ENCODE results near the gene MAT2B. TPM values are rescaled to one million over a fixed set of nuclear protein-coding genes. Genes with fewer than 3 reads are reported as not detected.

MAT2B gene
- total and polyA plus RNA-seq, 9 of the 15 experiments (the other 6 are each of a cell fraction or from before 2014, with no cell fraction given) = 32.0 to 57.7 (median 43.6) TPM

DNA sequence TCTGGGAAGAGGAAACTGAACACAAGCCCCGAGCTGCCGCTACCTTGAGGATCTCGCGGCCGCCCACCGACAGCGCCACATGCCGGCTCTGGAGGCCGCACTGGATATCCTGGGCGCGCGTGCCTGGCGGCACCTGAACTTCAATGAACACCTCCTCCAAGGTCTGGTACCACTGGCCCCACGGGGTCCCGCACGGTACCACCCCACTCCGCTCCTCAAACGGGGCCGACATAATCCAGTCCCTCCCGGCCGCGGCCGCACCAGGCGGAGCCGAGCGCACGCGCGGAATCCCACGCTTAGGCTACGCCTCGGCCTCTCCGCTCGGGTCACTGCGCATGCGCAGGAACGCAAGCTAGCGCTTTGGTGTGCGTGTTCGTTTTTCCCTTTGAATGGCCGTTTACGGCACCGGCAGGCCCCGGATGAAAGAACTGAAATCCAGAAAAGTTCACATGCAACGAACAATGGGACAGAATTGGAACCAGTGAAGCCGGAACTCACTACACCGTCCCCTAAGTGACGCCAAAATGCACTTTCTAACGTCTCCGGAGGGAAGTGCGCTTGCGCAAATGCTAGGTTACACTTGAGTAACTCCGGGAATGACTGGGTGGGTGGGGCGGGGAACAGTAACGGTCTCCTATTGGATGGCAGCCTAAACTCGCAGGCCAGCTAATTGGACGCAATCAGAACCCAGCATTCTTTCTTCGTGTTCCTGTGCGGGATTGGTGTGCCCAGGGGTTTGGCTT lies 45.4 kb upstream of the MAT2B start, which contains the start of gene NUDCD2 (continued):
- TF ChIP-seq KDM1A (IDR thresholded peaks at IDR 0.05) (no peak), MXD1 (CRISPR knock-in tag; IDR thresholded peaks at IDR 0.05; ENCODE audit: borderline replicate concordance, poor library complexity, severe bottlenecking) (peak; percentile 55), SP2 (IDR thresholded peaks at IDR 0.05; ENCODE audit: extremely low read depth, low read depth, low read length, poor library complexity, severe bottlenecking) (peak; percentile 53), MBD2 (IDR thresholded peaks at IDR 0.05; ENCODE audit: borderline replicate concordance, low read depth) (peak; percentile 83), RBFOX2 (IDR thresholded peaks at IDR 0.05; ENCODE audit: low read depth, low read length) (peak; percentile 96), RFX1 (IDR thresholded peaks at IDR 0.05) (peak; percentile 39), SMAD4 (CRISPR knock-in tag; conservative IDR thresholded peaks at IDR 0.05) (peak; percentile 62; the same call in 1 of the 2 replicates), ELF2 (CRISPR knock-in tag; IDR thresholded peaks at IDR 0.05) (0 out of 2 replicates have a peak, but pooled peaks have one; percentile 46), FOSL1 (tag; conservative IDR thresholded peaks at IDR 0.05) (no peak), FOXA3 (CRISPR knock-in tag; conservative IDR thresholded peaks at IDR 0.05 in 1 of 2, IDR thresholded peaks at IDR 0.05 in 1 of 2) (peak in 1 of 2 experiments; percentile 49; a peak in 1 of 4 replicates), HNRNPH1 (optimal IDR thresholded peaks at IDR 0.05; ENCODE audit: low read depth, low read length) (no peak), CXXC5 (CRISPR knock-in tag; IDR thresholded peaks at IDR 0.05) (peak; percentile 92), E2F5 (CRISPR knock-in tag; IDR thresholded peaks at IDR 0.05) (peak; percentile 54; the same call in 1 of the 2 replicates), MLX (CRISPR knock-in tag; conservative IDR thresholded peaks at IDR 0.05) (0 out of 4 replicates have a peak, but pooled peaks of 1 of the 2 experiments have one; percentile 7), ZNF384 (IDR thresholded peaks at IDR 0.05; ENCODE audit: low read depth, low read length) (no peak), SUPT5H (IDR thresholded peaks at IDR 0.05) (peak; percentile 90), KDM2B (CRISPR knock-in tag; IDR thresholded peaks at IDR 0.05) (peak; percentile 5; the same call in 1 of the 2 replicates), MAX (CRISPR knock-in tag; IDR thresholded peaks at IDR 0.05) (peak; percentile 90), SAFB (IDR thresholded peaks at IDR 0.05; ENCODE audit: borderline replicate concordance, low read depth, low read length) (peak; percentile 95)
- TF ChIP-seq, protein P1, sequence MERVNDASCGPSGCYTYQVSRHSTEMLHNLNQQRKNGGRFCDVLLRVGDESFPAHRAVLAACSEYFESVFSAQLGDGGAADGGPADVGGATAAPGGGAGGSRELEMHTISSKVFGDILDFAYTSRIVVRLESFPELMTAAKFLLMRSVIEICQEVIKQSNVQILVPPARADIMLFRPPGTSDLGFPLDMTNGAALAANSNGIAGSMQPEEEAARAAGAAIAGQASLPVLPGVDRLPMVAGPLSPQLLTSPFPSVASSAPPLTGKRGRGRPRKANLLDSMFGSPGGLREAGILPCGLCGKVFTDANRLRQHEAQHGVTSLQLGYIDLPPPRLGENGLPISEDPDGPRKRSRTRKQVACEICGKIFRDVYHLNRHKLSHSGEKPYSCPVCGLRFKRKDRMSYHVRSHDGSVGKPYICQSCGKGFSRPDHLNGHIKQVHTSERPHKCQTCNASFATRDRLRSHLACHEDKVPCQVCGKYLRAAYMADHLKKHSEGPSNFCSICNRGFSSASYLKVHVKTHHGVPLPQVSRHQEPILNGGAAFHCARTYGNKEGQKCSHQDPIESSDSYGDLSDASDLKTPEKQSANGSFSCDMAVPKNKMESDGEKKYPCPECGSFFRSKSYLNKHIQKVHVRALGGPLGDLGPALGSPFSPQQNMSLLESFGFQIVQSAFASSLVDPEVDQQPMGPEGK (CRISPR knock-in tag; IDR thresholded peaks at IDR 0.05; ENCODE audit: borderline replicate concordance) = no peak

Measured in K562 (cell line).